ENCODE results near the gene MBD2. TPM values are rescaled to one million over a fixed set of nuclear protein-coding genes. Genes with fewer than 3 reads are reported as not detected.

MBD2 gene
- total RNA-seq (10 to 100 TPM; 63.5 to 89.6 TPM), polyA plus RNA-seq (ENCODE audit: insufficient read length in 6 of 6) (10 to 100 TPM; 62.3 to 82.3 (median 76.3) TPM)
- long read RNA-seq, donor 1, full-length matches to known transcripts = 20 of 30 reads
- long read RNA-seq, donor 1, partial matches to known transcripts = 10 of 30 reads
- long read RNA-seq, donor 1, other reads (novel, unspliced or antisense) = 0 of 30 reads
- long read RNA-seq, donor 2, full-length matches to known transcripts = 22 of 59 reads
- long read RNA-seq, donor 2, partial matches to known transcripts = 29 of 59 reads
- long read RNA-seq, donor 2, other reads (novel, unspliced or antisense) = 8 of 59 reads
- long read RNA-seq, donor 3, full-length matches to known transcripts = 20 of 20 reads
- long read RNA-seq, donor 3, partial matches to known transcripts = 0 of 20 reads
- long read RNA-seq, donor 3, other reads (novel, unspliced or antisense) = 0 of 20 reads
- long read RNA-seq, donor 4, partial matches to known transcripts = 2 of 4 reads
- long read RNA-seq, donor 4, other reads (novel, unspliced or antisense) = 2 of 4 reads
- long read RNA-seq, donor 5, full-length matches to known transcripts = 13 of 13 reads
- long read RNA-seq, donor 5, partial matches to known transcripts = 0 of 13 reads
- long read RNA-seq, donor 5, other reads (novel, unspliced or antisense) = 0 of 13 reads
- long read RNA-seq, donor 6, full-length matches to known transcripts = 19 of 29 reads
- long read RNA-seq, donor 6, partial matches to known transcripts = 10 of 29 reads
- long read RNA-seq, donor 6, other reads (novel, unspliced or antisense) = 0 of 29 reads
- long read RNA-seq, donor 7, full-length matches to known transcripts = 17 of 17 reads
- long read RNA-seq, donor 7, partial matches to known transcripts = 0 of 17 reads
- long read RNA-seq, donor 7, other reads (novel, unspliced or antisense) = 0 of 17 reads
- long read RNA-seq, donor 8, full-length matches to known transcripts = 17 of 17 reads
- long read RNA-seq, donor 8, partial matches to known transcripts = 0 of 17 reads
- long read RNA-seq, donor 8, other reads (novel, unspliced or antisense) = 0 of 17 reads
- long read RNA-seq, donor 9 = 0 reads
- long read RNA-seq, donor 10, partial matches to known transcripts = 1 of 1 reads
- long read RNA-seq, donor 10, other reads (novel, unspliced or antisense) = 0 of 1 reads
- long read RNA-seq, donor 11 = 0 reads
- long read RNA-seq, donor 12, full-length matches to known transcripts = 13 of 13 reads
- long read RNA-seq, donor 12, partial matches to known transcripts = 0 of 13 reads
- long read RNA-seq, donor 12, other reads (novel, unspliced or antisense) = 0 of 13 reads

GRCh38 chr18:54224379-54225014, at the start of gene MBD2:
Gene MBD2 (minus strand): TSS chr18:54224669. CDS start chr18:54224559, 110 bp downstream.
- Histone ChIP-seq H3K36me3 (no peaks in the 10 kb centered on the region), H3K4me3 (peak within 1 kb of the TSS; percentile 44 to 76), H3K27me3 (no peaks in the 10 kb centered on the region), H3K4me1 (peaks cover 13 to 45% of the 10 kb centered on the region in 2 donors), H3K27ac (peak within 1 kb of the TSS; percentile 69 to 83), H3K9me3 (no peaks in the 10 kb centered on the region)
- ATAC-seq (peak; percentile 100), DNase-seq (peak; percentile 93 to 100 (median 97))
- TF ChIP-seq CTCF (IDR thresholded peaks at IDR 0.05) = no peak
- intact Hi-C loops (cut with DNase I) = no loop called here

- ATAC-seq = peak; percentile 68
- H3K27ac ChIP-seq = peak overlapping the region; percentile 94 to 99
- peak; percentile 24 to 32 for TF ChIP-seq CTCF (IDR thresholded peaks at IDR 0.05)
- no peaks in the 10 kb centered on the region for H3K9me3 ChIP-seq
- peak overlapping the region; percentile 73 to 74 for H3K4me3 ChIP-seq
- H3K36me3 ChIP-seq = no peaks in the 10 kb centered on the region
- no peaks in the 10 kb centered on the region for H3K27me3 ChIP-seq
- peak; percentile 50 to 82 (median 66) for DNase-seq
- peaks cover 0 to 20% of the 10 kb centered on the region in 2 donors for H3K4me1 ChIP-seq
- intact Hi-C loops (cut with DNase I) = no loop called here
These were observed 45.7 kb upstream of the MBD2 start for GRCh38 chr18:54269893-54270844.

- H3K4me3 ChIP-seq = peak overlapping the region; percentile 73 to 74
- H3K36me3 ChIP-seq = no peaks in the 10 kb centered on the region
- no peaks in the 10 kb centered on the region for H3K9me3 ChIP-seq
- peaks cover 0 to 20% of the 10 kb centered on the region in 2 donors for H3K4me1 ChIP-seq
- no peaks in the 10 kb centered on the region for H3K27me3 ChIP-seq
- DNase-seq (no peak), ATAC-seq (no peak)
- peak overlapping the region; percentile 94 to 99 for H3K27ac ChIP-seq
- TF ChIP-seq CTCF (IDR thresholded peaks at IDR 0.05) = no peak
- intact Hi-C loops (cut with DNase I) = no loop called here
These were observed 44.3 kb upstream of the MBD2 start for GRCh38 chr18:54268751-54269150.

- Histone ChIP-seq H3K27ac (no peak overlapping the region), H3K4me1 (peaks cover 0 to 20% of the 10 kb centered on the region in 2 donors), H3K36me3 (no peaks in the 10 kb centered on the region), H3K4me3 (no peak overlapping the region), H3K27me3 (no peaks in the 10 kb centered on the region), H3K9me3 (no peaks in the 10 kb centered on the region)
- intact Hi-C loops (cut with DNase I) = no loop called here
- TF ChIP-seq CTCF (IDR thresholded peaks at IDR 0.05) = no peak
- ATAC-seq = no peak
- no peak for DNase-seq
These were observed 43.2 kb upstream of the MBD2 start for GRCh38 chr18:54267701-54268100.
